ENCODE data around the gene HIGD2A.

HIGD2A gene

DNA sequence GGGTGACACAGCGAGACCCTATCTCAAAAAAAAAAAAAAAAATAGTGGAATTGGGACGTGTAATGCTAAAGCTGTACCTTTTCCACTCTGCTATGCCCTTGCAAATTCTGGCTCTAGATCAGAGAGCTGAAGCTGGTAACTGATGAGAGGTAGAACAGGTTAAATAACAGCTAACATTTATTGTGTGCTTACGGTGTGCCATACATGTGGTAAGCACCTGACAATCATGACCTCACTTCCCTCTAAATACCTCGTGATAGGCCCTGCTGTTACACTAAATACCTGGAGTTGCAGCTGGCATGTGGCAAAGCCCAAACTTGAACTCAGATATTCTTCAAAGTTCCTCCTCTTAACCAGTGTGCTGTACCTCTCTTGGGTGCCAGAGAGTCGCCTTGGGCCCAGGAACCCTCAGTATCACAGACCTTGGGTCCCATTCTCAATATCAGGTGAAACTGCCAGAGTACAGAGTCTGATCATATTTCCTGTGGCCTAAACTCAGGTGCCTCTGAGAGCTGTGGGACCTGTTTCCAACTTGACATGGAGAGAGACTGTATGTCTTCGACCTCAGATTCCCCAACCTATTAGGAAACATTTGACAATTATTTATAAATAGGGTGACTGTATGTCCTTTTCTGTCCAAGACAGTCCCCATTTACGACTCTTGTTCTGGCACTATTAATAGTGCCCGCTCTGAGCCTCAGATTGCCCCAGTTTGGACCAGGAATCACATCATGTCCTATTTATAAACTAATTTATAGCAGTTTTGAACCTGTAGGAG lies 18.4 kb upstream of the HIGD2A start:
- DNase-seq (ENCODE audit: low read depth), result no peak

DNA sequence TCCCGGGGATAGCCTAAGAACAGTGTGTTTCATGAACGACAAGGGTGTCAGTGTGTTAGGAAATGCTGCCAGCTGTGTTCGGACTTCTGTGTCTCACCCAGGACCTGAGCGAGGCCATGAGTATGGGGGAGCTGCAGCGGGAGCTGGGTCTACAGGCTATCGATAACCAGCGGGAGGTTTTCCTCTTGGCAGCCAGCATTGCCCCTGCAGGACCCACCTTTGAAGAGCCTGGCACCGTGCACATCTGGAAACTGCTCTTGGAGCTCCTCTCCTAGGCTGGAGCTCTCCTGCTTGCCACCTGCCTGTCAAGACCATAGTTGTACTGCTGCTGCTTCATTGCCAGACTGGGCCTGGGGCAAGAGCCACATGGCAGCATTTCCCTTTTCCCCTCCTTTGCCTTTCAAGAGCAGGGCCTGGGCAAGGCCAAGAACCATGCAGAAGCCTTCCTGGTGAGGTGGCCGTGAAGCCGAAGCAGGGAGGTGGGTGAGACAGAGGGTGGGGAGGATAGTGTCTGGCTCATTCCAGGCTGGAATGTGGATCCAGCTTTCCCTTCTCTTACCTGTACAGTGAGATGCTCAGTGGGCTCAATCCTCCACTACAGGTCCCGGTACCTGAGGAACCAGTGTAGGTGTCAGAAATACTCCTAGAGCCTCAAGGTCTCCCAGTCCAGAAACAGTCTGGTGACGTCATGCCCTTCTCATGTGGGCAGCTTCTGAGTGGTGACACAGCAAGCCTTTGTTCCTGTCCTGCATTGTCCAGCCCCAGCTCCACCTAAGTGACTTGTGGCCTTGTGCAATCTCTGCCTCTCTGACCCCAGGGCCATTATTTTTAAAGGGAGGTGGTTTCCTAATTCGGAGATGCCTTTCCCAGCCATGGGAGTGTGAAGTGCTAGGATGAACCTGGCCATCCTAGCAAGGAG lies 16.7 kb upstream of the HIGD2A start:
- no peak for DNase-seq (ENCODE audit: low read depth)

- DNase-seq (ENCODE audit: low read depth), result no peak
Observed at GRCh38 chr5:176373100-176373818, 15.3 kb upstream of the HIGD2A start.

DNA sequence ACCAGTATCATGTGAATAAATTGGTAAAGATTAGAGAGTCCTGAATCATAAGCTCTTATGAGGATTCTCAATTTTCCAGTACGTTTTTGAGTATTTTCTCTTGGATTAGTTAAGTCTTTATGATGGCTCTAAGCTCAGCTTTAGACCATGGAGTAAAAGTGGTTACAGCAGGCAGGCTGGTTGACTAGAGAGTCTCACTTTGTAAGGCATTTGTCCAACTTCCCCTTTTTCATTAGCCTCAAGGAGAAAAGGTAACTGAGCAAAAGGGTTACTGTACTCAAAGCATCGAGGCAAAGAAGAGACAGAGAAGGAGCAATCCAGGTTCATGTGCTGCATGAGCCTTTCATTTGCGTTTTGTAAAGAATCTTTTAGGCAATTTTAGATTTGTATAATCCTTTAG lies 8.7 kb upstream of the HIGD2A start:
- DNase-seq (ENCODE audit: low read depth), result no peak

- no peak for DNase-seq (ENCODE audit: low read depth)
Observed at GRCh38 chr5:176381423-176381822, 7.1 kb upstream of the HIGD2A start.

DNA sequence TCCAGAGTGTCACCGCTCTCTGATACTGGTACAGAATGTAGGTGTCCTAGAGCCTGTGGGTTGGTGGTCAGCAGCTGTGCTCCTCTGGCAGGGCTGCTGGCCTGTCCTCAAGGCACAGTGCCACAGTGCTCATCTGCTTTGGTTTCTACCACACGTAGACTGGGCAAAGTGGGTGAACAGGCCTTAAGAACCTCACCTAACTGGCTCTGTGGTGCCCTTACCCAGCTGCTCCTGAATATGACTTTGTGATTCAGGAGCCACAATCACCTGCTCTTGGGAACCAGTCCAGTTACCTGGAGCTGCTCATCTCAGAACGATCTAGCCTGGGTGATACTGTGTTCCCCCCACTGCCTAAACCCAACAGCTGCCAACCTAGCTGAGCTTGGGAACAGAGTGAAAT lies 6.6 kb upstream of the HIGD2A start:
- DNase-seq (ENCODE audit: low read depth), result no peak

- no peak for DNase-seq (ENCODE audit: low read depth)
Observed at GRCh38 chr5:176382721-176383120, 5.8 kb upstream of the HIGD2A start.

- DNase-seq (ENCODE audit: low read depth), result no peak
Observed at GRCh38 chr5:176383248-176383905, 5.2 kb upstream of the HIGD2A start.

DNA sequence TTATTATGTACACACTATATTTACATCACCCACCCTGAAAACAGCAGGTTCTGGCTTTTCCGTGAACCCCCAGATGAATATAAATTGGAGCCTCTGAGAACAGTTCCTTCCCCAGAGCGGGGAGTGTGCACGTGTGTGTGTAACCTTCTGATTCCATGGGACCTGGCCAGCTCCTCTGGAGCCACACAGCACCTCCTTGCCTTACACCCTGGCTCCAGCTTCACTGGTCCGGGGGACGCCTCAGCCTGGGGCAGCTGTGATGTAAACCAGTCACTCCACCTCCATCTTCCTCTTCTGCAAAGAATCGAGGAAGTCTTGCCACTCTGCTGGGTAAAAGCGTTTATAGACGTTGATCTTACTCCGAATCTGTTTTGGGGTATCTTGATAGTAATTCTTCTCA lies 4.6 kb upstream of the HIGD2A start:
- DNase-seq (ENCODE audit: low read depth), result no peak

DNA sequence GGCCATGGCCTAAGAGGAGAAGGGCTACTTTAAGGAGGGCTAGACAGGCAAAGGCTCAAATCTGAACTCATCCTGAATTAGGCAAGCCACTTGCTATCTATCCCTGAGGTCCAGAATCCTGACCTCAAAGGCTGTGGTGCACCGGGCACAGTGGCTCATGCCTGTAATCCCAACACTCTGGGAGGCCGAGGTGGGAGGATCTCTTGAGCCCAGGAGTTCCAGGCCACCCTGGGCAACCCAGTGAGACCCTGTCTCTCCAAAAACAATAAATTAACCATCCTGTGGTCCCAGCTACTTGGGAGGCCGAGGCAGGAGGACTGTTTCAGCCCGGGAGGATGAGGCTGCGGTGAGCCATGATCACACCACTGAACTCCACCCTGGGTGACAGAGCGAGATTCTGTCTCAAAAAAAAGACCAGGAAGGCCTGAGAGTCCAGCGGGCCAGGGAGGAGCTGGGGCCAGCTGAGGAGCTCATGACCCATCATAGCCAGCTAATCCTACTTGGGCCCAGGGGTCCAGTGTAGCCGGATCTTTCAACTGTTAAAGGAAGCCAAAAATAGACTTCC lies 4.1 kb upstream of the HIGD2A start:
- no peak for DNase-seq (ENCODE audit: low read depth)

DNA sequence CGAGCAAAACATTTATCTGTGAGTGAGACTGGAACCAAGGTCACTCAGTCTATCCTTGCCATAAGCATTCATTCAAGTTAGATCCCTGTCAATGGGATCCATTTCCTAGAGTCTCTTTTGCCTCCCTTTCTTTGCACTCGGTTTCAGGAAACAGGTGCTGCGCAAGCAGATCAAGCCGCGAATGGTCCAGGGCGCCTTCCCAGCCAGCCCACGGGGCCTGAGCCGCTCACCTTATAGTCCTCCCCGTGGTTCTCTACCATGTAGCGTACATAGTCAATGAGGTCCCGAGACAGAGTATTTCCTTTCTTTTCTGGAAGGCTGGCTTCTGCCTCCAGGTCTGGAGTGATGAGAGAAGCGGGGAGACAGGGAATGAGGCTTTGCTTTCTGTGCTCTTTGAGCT lies 3.6 kb upstream of the HIGD2A start:
- no peak for DNase-seq (ENCODE audit: low read depth)

DNA sequence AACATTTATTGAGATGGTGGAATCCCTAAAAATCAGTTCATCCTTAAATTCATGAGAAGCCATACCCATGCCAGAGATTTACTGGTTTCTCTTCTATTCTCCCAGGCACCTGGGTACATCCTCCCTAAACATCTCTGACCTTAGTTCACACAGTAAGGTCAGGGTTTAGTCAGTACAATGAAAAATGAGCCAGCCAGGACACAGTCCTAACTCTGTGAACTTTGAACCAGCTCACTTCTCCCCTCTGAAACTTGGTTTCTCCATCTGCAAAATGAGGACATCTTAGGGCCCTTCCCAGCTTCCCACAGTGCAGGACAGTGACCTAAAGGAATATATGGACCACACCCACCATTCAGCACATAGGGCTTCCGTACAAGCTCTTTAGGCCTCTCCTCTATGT lies 2.1 kb upstream of the HIGD2A start:
- DNase-seq (ENCODE audit: low read depth), result no peak

DNA sequence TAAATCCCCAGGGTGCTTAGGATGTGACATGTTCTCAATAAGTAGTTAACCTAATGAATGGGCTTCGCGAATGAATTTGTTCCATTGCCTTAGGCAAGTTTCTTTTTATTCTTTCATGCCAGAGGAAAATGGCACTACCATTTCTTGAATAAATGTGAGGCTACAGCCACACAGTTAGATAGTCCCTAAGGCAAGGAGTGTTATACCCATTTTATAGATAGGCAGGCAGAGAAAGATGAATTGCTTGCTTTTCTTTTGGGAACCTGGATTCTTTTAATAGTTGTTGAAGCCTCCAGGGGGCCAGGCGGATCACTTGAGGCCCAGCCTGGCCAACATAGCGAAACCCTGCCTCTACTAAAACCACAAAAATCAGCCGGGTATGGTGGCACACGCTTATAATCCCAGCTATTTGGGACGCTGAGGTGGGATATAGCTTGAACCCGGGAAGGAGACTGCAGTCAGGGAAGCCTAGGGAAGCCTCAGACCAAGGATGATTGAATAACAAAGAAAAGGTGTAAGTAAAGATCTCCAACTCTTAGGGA lies 1.1 kb upstream of the HIGD2A start:
- DNase-seq (ENCODE audit: low read depth), result no peak

DNA sequence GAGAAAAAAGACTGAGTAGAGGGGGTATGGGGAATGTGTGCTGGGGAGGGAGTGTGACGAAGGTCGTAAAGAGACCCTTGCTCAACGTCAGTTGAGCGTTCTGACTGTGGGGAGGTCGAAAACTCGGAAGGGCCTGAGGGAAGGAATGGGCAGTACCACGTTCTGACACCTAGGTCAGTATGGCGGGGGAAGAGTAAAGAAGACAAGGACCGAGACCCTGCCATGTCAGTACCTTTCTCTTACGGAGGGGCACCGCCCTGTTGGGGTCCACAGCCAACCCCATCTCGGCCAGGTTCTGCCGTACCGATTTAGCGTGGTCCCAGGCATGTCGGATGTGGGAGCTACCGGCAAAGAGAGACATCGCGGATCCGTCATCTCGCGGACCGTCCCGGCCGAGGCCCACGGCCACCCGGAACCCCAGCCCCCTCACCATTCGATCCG lies 528 bp upstream of the HIGD2A start:
- no peak for DNase-seq (ENCODE audit: low read depth)

GRCh38 chr5:176389135-176390123 lies 878 bp downstream of the HIGD2A start:
- no peak for DNase-seq (ENCODE audit: low read depth)

- no peak for DNase-seq (ENCODE audit: low read depth)
Observed at GRCh38 chr5:176391479-176391878, 2.9 kb downstream of the HIGD2A start.

GRCh38 chr5:176391999-176392398 lies 3.4 kb downstream of the HIGD2A start:
- DNase-seq (ENCODE audit: low read depth), result no peak

GRCh38 chr5:176392526-176392925 lies 4.0 kb downstream of the HIGD2A start:
- DNase-seq (ENCODE audit: low read depth), result no peak

DNA sequence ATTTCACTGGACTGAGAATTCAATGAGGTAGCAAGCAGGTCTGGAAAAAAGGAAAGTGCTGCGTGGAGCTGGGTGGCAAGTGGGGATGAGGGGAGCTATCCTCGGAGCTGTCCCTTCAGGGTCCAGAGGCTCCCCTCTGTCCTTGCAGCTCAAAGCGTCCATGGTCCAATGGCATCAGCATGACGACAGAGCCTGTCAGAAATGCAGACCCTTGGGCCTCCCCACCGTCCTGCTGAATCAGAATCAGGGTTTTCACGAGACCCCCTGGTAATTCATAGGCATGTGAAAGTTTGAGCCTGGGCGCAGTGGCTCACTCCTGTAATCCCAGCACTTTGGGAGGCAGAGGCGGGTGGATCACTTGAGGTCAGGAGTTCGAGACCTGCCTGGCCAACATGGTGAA lies 5.5 kb downstream of the HIGD2A start:
- no peak for DNase-seq (ENCODE audit: low read depth)

Data from T-helper 22 cell (primary cell).